ENCODE data around the gene GADD45G. TPM values are rescaled to one million over a fixed set of nuclear protein-coding genes. Genes with fewer than 3 reads are reported as not detected.
A peak's percentile ranks its signal among the peaks of the same experiment; 100 is the strongest.

Gene GADD45G
- total RNA-seq, 1 experiment from 2014 or later = 10.6 TPM

- TF ChIP-seq ZNF317 (CRISPR knock-in tag; IDR thresholded peaks at IDR 0.05; ENCODE audit: borderline replicate concordance, low read depth) = no peak
- 0 out of 2 replicates have a peak, but pooled peaks have one; percentile 34 for TF ChIP-seq PRRX2 (CRISPR knock-in tag; IDR thresholded peaks at IDR 0.05)
- TF ChIP-seq ZNF423 (CRISPR knock-in tag; IDR thresholded peaks at IDR 0.05) = peak; percentile 74
- peak; percentile 52; the same call in 1 of the 2 replicates for TF ChIP-seq FOXK1 (CRISPR knock-in tag; IDR thresholded peaks at IDR 0.05)
- TF ChIP-seq CBFB (CRISPR knock-in tag; IDR thresholded peaks at IDR 0.05; ENCODE audit: low read depth) = peak; percentile 93; the same call in 1 of the 2 replicates
- TF ChIP-seq STAT6 (CRISPR knock-in tag; conservative IDR thresholded peaks at IDR 0.05; ENCODE audit: low read depth) = 0 out of 2 replicates have a peak, but pooled peaks have one; percentile 37
- TF ChIP-seq MXD4 (CRISPR knock-in tag; IDR thresholded peaks at IDR 0.05; ENCODE audit: borderline replicate concordance) = no peak
- TF ChIP-seq, protein P1, sequence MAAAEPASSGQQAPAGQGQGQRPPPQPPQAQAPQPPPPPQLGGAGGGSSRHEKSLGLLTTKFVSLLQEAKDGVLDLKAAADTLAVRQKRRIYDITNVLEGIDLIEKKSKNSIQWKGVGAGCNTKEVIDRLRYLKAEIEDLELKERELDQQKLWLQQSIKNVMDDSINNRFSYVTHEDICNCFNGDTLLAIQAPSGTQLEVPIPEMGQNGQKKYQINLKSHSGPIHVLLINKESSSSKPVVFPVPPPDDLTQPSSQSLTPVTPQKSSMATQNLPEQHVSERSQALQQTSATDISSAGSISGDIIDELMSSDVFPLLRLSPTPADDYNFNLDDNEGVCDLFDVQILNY (CRISPR knock-in tag; IDR thresholded peaks at IDR 0.05) = peak; percentile 64; the same call in 1 of the 2 replicates
- TF ChIP-seq ZNF512 (CRISPR knock-in tag; IDR thresholded peaks at IDR 0.05; ENCODE audit: borderline replicate concordance) = no peak
Observed at GRCh38 chr9:89603767-89604665, 796 bp upstream of the GADD45G start (continued).

DNA sequence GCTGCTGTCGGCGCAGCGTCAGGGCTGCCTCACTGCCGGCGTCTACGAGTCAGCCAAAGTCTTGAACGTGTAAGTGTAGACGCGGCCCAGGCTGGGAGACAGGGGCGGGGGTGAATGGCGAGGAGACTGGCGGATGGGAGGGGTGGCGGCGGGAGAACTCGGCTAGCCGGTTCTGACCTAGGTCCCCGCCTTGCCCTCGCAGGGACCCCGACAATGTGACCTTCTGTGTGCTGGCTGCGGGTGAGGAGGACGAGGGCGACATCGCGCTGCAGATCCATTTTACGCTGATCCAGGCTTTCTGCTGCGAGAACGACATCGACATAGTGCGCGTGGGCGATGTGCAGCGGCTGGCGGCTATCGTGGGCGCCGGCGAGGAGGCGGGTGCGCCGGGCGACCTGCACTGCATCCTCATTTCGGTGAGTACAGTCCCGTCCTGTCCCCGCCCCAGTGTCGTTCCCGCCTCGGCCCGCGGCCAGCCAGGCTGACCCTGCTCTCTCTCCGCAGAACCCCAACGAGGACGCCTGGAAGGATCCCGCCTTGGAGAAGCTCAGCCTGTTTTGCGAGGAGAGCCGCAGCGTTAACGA is 745 bp downstream of the GADD45G start:
- H3K27me3 Mint-ChIP-seq (ENCODE audit: low read depth) = peaks cover 36% of the 10 kb centered on the region
- H3K27ac Mint-ChIP-seq = no peak overlapping the region
- H3K4me3 Mint-ChIP-seq = peak overlapping the region; percentile 81
- ChIA-PET CTCF (interaction anchor here (0.6 to 6.2 kb wide), 11 partner anchors 8 to 496 kb away, joined by 3 to 157 read pairs (median 11); no protein-coding TSS in a partner anchor), POLR2A (interaction anchor here (0.5 to 2.3 kb wide), 20 partner anchors 8 to 1644 kb away, joined by 3 to 31 read pairs (median 4); no protein-coding TSS in a partner anchor)
- H3K4me1 Mint-ChIP-seq = peaks cover 28% of the 10 kb centered on the region
- peak; percentile 56 for DNase-seq (ENCODE audit: low spot score)
- H3K36me3 Mint-ChIP-seq = 0 out of 2 replicates have a peak, but pooled peaks cover 6% of the 10 kb centered on the region
- peak; percentile 3; the same call in 1 of the 2 replicates for ATAC-seq
- TF ChIP-seq ETV6 (CRISPR knock-in tag; IDR thresholded peaks at IDR 0.05) = no peak
- 0 out of 2 replicates have a peak, but pooled peaks have one; percentile 44 for TF ChIP-seq FOXK1 (CRISPR knock-in tag; IDR thresholded peaks at IDR 0.05)
- TF ChIP-seq NFYB (CRISPR knock-in tag; conservative IDR thresholded peaks at IDR 0.05; ENCODE audit: low read depth) = no peak
- no peak for TF ChIP-seq SMAD3 (CRISPR knock-in tag; IDR thresholded peaks at IDR 0.05; ENCODE audit: borderline replicate concordance)
- TF ChIP-seq, protein P2, sequence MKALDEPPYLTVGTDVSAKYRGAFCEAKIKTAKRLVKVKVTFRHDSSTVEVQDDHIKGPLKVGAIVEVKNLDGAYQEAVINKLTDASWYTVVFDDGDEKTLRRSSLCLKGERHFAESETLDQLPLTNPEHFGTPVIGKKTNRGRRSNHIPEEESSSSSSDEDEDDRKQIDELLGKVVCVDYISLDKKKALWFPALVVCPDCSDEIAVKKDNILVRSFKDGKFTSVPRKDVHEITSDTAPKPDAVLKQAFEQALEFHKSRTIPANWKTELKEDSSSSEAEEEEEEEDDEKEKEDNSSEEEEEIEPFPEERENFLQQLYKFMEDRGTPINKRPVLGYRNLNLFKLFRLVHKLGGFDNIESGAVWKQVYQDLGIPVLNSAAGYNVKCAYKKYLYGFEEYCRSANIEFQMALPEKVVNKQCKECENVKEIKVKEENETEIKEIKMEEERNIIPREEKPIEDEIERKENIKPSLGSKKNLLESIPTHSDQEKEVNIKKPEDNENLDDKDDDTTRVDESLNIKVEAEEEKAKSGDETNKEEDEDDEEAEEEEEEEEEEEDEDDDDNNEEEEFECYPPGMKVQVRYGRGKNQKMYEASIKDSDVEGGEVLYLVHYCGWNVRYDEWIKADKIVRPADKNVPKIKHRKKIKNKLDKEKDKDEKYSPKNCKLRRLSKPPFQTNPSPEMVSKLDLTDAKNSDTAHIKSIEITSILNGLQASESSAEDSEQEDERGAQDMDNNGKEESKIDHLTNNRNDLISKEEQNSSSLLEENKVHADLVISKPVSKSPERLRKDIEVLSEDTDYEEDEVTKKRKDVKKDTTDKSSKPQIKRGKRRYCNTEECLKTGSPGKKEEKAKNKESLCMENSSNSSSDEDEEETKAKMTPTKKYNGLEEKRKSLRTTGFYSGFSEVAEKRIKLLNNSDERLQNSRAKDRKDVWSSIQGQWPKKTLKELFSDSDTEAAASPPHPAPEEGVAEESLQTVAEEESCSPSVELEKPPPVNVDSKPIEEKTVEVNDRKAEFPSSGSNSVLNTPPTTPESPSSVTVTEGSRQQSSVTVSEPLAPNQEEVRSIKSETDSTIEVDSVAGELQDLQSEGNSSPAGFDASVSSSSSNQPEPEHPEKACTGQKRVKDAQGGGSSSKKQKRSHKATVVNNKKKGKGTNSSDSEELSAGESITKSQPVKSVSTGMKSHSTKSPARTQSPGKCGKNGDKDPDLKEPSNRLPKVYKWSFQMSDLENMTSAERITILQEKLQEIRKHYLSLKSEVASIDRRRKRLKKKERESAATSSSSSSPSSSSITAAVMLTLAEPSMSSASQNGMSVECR (CRISPR knock-in tag; IDR thresholded peaks at IDR 0.05; ENCODE audit: borderline replicate concordance) = peak; percentile 60; the same call in 1 of the 2 replicates
- H3K9me3 Mint-ChIP-seq = no peaks in the 10 kb centered on the region
